NOMO-1 treated with dmso at 0.1 percent for 144 hours (cell line): ENCODE data around the gene CLCN6.

Experiments
- DNase-seq: peaks from one replicate; lab custom pipeline; 2025; ENCODE audit not compliant: unreplicated experiment; lab: John Stamatoyannopoulos, UW

Gene CLCN6

GRCh38 chr1:11847667-11848372 lies 41.8 kb downstream of the CLCN6 start, which contains the start of gene NPPA:
TSS of gene NPPA (minus strand) at chr1:11847783. CDS start at chr1:11847684, 99 bp downstream.
- DNase-seq, result no peak

GRCh38 chr1:11848373-11848700 lies 42.3 kb downstream of the CLCN6 start:
- DNase-seq, result no peak

- DNase-seq, result no peak
Measured at GRCh38 chr1:11850156-11850555, 44.2 kb downstream of the CLCN6 start.

- DNase-seq, result peak; percentile 81
Measured at GRCh38 chr1:11851180-11851579, 45.2 kb downstream of the CLCN6 start.

- DNase-seq, result no peak
Measured at GRCh38 chr1:11854519-11854918, 48.5 kb downstream of the CLCN6 start.

DNA sequence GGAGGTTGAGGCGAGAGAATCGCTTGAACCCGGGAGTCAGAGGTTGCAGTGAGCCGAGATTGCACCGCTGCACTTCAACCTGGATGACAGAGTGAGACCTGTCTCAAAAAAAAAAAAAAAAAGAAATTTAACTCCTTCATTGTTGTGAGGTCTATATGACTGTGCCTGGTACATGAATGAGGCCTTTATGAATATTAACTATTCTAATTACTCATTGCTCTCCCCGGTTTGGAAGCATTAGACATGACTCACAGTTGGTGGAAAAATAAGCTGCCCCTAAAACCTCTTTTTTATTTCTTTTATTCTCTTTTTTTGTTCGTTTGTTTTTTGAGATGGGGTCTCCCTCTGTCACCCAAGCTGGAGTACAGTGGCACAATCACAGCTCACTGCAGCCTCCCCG lies 49.4 kb downstream of the CLCN6 start:
- DNase-seq, result no peak

DNA sequence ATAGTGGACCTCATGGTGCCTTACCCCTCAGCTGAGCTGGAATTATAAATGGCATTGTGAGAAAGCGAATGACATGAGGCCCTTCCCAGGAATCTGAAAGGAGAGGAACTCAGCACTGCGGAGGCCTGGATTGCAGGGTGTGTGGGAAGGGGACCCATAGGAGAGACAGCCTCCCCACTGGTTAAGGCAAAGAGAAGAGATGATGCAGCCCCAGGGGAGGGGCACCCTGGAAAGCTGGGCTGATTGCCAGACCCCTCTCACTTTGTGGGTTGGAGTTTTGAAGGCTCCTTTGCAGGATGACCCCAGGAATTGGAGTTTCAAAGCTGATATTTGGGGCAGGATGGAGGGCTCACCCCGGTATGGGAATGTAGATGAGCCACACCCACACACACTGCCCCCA lies 50.7 kb downstream of the CLCN6 start:
- no peak for DNase-seq

DNA sequence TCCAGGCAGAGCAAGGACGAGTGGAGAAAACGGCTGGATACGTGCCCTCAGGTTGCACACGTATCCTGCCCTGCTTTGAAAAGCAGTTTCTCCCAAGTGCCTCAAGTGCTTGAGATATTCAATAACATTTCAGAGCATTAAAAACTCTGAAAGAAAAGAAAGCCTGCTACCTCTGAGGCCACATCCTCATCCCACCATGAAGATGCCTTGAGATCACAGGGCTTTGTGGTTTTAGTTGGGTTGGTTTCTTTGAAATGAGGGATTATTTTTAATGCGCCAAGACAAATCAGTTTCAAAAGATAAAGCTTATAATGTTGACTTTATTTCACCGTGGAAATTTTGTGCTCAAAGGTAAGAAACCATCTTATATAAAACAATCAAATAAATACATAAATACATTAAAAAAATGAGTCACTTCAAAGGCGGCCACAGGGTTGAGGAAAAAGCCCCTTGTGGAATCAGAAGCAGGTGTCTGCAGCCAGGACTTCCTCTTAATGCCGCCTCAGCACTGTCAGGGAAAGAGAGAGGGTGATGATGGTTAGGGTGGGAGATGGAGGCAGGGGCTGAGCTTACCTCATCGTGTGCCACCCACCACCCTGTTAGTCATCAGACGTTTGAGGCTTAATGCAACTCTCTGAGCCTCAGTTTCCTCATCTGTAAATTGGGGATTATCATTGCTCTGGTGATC lies 51.3 kb downstream of the CLCN6 start:
- DNase-seq, result no peak

GRCh38 chr1:11858158-11858557 lies 52.2 kb downstream of the CLCN6 start:
- no peak for DNase-seq

DNA sequence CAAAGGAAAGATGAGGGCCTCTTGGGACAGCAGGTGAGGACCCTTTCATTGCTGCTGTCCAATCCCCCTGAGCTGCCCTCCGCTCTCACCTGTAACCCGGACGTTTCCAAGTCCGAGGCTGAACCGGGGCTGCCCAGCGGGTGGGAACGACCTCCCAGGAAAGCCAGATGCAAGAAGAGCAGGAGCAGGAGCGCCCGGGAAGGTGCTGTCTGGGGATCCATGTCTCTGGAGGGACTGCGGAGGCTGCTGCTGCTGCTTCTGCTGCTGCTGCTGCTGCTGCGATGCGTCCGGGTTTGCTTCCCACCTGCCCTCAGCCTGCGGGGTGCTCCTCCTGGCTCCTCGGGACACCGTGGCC lies 52.6 kb downstream of the CLCN6 start, which contains the start of gene NPPB:
TSS of gene NPPB (minus strand) at position 333 of the 355 bp plus-strand sequence. CDS start at position 221, 112 bp downstream.
- no peak for DNase-seq

DNA sequence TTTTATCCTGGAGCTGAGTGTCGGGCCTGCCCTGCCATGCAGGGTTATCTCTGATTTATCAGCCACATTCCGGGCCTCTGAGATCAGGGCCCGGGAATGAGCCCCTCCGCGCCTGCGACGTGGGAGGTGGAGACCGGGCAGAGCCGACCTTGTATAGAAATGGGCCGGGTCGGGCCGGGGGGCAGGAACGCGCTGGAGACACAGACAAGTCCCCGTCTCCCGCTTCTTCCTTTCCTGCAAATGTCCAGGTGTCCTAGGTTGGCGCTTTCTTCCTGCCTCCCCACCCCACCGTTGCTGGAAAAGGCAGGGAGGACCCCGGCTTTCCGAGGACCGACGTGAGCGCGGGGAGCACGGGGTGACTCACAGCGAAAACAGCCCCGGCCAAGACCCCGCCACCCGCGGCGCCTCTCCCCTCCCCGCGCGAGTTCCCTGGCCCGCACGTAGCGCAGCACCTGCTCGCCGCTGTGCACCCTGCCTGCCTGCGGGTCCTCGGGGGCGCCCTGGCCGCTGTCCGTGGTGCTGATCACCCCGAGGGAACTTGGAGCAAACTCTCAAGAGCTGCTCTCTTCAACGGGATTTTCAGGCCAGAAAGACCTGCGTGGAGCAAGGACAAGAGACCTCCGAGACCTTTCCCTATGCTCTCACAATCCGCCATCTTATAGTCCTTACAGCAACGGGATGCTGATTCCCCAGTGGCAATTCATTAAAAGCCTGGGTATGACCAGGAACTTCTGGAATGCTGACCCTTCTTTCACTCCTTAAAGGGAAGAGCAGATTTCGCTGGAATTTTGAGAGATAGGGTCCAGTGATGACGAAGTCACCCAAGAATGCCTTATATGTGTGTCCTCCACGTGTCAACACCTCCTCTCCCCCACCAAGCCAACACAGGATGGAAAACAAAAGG lies 53.2 kb downstream of the CLCN6 start:
- peak; percentile 24 for DNase-seq

GRCh38 chr1:11860083-11860482 lies 54.1 kb downstream of the CLCN6 start:
- no peak for DNase-seq

- DNase-seq, result no peak
Measured at GRCh38 chr1:11860587-11860986, 54.6 kb downstream of the CLCN6 start.

DNA sequence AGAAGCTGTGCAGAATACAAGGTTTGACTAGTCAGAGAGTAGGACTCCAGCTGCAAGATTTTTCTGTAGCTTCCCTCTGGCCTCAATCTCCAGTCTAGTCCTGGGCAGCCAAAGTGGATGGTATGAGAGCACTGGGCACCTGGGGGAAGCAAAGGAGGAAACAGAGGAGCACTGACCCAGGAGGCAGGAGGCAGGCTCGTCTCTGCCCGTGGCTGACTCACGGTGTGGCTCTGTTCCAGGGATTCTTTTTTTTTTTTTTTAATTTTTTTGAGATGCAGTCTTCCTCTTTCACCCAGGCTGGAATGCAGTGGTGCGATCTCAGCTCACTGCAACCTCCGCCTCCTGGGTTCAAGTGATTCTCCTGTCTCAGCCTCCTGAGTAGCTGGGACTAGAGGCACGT lies 56.9 kb downstream of the CLCN6 start:
- no peak for DNase-seq

- no peak for DNase-seq
Measured at GRCh38 chr1:11868331-11868980, 62.5 kb downstream of the CLCN6 start.

DNA sequence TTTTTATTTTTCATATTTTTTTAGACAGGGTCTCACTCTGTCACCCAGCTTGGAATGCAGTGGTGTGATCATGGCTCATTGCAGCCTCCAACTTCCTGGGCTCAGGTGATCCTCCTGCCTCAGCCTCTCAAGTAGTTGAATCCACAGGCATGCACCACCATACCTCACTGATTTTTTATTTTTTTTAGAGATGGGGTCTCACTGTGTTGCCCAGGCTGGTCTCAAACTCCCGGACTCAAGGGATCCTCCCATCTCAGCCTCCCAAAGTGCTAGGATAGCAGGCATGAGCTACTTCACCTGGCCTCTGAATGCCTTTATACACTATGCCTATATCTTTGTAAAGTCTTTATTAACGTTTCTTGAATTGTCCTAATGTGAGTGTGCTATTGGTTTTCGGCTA lies 63.1 kb downstream of the CLCN6 start:
- no peak for DNase-seq

GRCh38 chr1:11869650-11870207 lies 63.7 kb downstream of the CLCN6 start:
- no peak for DNase-seq

DNA sequence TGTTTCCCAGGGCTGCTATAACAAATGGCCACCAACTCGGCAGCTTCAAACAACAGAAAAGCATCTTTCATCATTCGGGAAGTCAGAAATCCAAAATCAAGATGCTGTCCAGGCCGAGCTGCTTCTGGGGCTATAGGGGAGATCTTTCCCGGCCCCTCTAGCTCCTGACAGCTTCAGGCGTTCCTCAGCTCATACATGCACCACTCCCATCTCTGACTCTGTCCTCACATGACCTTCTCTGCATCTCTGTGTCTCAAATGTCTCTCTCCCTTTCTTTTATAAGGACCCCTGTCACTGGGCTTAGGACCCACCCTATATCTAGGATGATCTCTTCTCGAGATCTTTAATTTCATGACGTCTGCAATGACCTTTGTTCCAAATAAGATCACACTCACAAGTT lies 66.6 kb downstream of the CLCN6 start:
- DNase-seq, result no peak

GRCh38 chr1:11873395-11874257 lies 67.6 kb downstream of the CLCN6 start:
- DNase-seq, result no peak

- no peak for DNase-seq
Measured at GRCh38 chr1:11874258-11874562, 68.2 kb downstream of the CLCN6 start.
